ENCODE results near the gene ZNF578. TPM values are rescaled to one million over a fixed set of nuclear protein-coding genes. Genes with fewer than 3 reads are reported as not detected.

The ZNF578 gene
- total and polyA plus RNA-seq, 10 of the 15 experiments (the other 5 are each of a cell fraction or from before 2014, with no cell fraction given): 0.10 to 0.43 (median 0.16) TPM; not detected in 4

DNA sequence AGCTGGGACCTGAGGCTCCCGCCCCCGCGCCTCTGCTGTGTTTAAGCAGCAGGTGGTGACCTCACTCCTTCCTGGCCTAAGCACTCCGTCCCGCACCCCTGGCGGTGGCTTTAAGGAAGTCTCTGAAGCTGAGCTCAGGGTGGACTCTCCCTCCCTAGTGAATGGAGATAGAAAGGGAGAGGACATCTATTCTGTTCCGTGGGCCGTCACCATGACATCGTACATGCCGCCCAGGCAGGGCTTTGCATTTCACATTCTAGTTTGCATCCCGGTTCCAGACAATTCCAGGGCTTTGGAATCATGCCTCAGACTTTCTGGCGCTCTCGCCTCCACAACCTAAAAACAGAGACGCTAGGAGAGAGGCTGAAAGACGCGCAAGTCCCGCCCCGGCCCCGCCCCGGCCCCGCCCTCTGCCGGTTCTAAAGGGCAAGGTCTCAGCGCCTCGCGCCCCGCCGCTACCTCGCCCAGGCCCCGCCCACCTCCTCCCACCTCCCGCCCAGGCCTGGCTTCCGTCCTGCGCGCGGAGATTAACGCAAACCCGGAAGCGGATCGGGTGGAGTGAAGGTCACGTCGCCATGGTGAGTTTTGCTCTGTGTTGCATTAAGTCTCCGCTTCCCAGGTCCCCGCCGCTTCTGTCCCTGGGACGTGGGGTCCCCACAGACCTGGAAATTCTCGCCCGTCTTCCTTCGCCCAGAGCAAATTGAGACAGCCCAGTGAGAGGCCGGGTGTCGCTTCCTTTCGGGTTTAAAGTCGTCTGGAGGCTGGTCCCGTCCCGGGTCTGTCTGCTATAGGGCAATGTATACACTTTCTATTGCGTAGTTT lies 74.0 kb downstream of the ZNF578 start, which contains the start of gene ZNF808:
Gene ZNF808 (plus strand): TSS at position 535 of the 822 bp plus-strand sequence. CDS start 15,617 bp downstream, outside the sequence.
- in situ Hi-C loops (cut with MboI): loop anchor here (25.0 kb wide), 1 partner anchor 1140 kb away; the partner anchor contains the start of genes C19orf84 and LIM2
- H4K20me1 ChIP-seq (ENCODE audit: control insufficient read depth, insufficient read depth): no peaks in the 10 kb centered on the region
- TF ChIP-seq SPI1 (IDR thresholded peaks at IDR 0.05; ENCODE audit: borderline replicate concordance, insufficient read depth, low read depth, low read length) (peak; percentile 50; the same call in 1 of the 2 replicates), RAD51 (IDR thresholded peaks at IDR 0.05) (no peak), NR2C2 (IDR thresholded peaks at IDR 0.05; ENCODE audit: borderline replicate concordance, control insufficient read depth, insufficient read length, low read depth) (no peak), ATF2 (IDR thresholded peaks at IDR 0.05; ENCODE audit: low read length) (peak; percentile 62; the same call in 1 of the 2 replicates), YY1 (IDR thresholded peaks at IDR 0.05; ENCODE audit: low read depth, low read length) (peak; percentile 65), MEF2A (IDR thresholded peaks at IDR 0.05; ENCODE audit: insufficient read depth, low read depth, low read length) (no peak), CEBPB (IDR thresholded peaks at IDR 0.05; ENCODE audit: borderline replicate concordance in 1 of 2, low read depth in 2 of 2, low read length in 2 of 2) (no peak), MLLT1 (IDR thresholded peaks at IDR 0.05) (peak; percentile 13; the same call in 1 of the 2 replicates), POU2F2 (IDR thresholded peaks at IDR 0.05; ENCODE audit: borderline replicate concordance, low read depth, low read length) (0 out of 3 replicates have a peak, but pooled peaks have one; percentile 35), KLF5 (IDR thresholded peaks at IDR 0.05; ENCODE audit: partially characterized antibody) (peak; percentile 35), RAD21 (IDR thresholded peaks at IDR 0.05; ENCODE audit: insufficient read depth, low read depth, low read length) (peak; percentile 63), TAF1 (IDR thresholded peaks at IDR 0.05; ENCODE audit: borderline replicate concordance, low read depth, low read length) (peak; percentile 51; the same call in 1 of the 2 replicates), HCFC1 (IDR thresholded peaks at IDR 0.05; ENCODE audit: low read length) (peak; percentile 36; the same call in 1 of the 2 replicates), SMARCA5 (IDR thresholded peaks at IDR 0.05) (0 out of 2 replicates have a peak, but pooled peaks have one; percentile 41), RUNX3 (IDR thresholded peaks at IDR 0.05; ENCODE audit: low read length) (peak; percentile 39; the same call in 1 of the 2 replicates), POLR2AphosphoS2 (IDR thresholded peaks at IDR 0.05; ENCODE audit: low read depth, low read length) (no peak; the same call in 1 of the 2 replicates)
- TF ChIP-seq, protein P1, sequence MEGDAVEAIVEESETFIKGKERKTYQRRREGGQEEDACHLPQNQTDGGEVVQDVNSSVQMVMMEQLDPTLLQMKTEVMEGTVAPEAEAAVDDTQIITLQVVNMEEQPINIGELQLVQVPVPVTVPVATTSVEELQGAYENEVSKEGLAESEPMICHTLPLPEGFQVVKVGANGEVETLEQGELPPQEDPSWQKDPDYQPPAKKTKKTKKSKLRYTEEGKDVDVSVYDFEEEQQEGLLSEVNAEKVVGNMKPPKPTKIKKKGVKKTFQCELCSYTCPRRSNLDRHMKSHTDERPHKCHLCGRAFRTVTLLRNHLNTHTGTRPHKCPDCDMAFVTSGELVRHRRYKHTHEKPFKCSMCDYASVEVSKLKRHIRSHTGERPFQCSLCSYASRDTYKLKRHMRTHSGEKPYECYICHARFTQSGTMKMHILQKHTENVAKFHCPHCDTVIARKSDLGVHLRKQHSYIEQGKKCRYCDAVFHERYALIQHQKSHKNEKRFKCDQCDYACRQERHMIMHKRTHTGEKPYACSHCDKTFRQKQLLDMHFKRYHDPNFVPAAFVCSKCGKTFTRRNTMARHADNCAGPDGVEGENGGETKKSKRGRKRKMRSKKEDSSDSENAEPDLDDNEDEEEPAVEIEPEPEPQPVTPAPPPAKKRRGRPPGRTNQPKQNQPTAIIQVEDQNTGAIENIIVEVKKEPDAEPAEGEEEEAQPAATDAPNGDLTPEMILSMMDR (IDR thresholded peaks at IDR 0.05 in 2 of 3, conservative IDR thresholded peaks at IDR 0.05 in 1 of 3; ENCODE audit: control insufficient read depth in 2 of 3, extremely low read depth in 1 of 3, insufficient read depth in 1 of 3, low read depth in 3 of 3, low read length in 3 of 3): peak; percentile 57 to 77 (median 59)

More for the DNA sequence above, 74.0 kb downstream of the ZNF578 start, which contains the start of gene ZNF808:
- ChIA-PET SMC1A (ENCODE audit: uncharacterized antibody, unreplicated experiment) (interaction anchor here (0.6 to 1.6 kb wide), 3 partner anchors 10 to 220 kb away, joined by 3 read pairs; no protein-coding TSS in a partner anchor), RAD21 (ENCODE audit: unreplicated experiment) (interaction anchor here (1.1 kb wide), 1 partner anchor 16 kb away, joined by 5 read pairs; no protein-coding TSS in a partner anchor), POLR2A (interaction anchor here (0.8 to 0.9 kb wide), 2 partner anchors 10 to 16 kb away, joined by 4 read pairs; no protein-coding TSS in a partner anchor), CTCF (interaction anchor here (0.6 to 1.0 kb wide), 2 partner anchors 8 to 155 kb away, joined by 3 read pairs; no protein-coding TSS in a partner anchor)
- H3K4me2 ChIP-seq (ENCODE audit: control insufficient read depth, insufficient read depth): peak within 1 kb of the TSS; percentile 93
- no peaks in the 10 kb centered on the region; the same call in 1 of the 3 replicates for H3K9me3 ChIP-seq (replicated peaks; ENCODE audit: control insufficient read depth, insufficient read depth, low read length)
- FAIRE-seq (peak; percentile 61), DNase-seq (ENCODE audit: low read depth, low spot score) (peak; percentile 68), ATAC-seq (peak; percentile 95)
- BruUV-seq (replicated peaks): no TSS peak
- intact Hi-C loops (cut with micrococcal nuclease; ENCODE audit: unreplicated experiment): loop anchor here (2.0 to 5.0 kb wide), 2 partner anchors 45 to 221 kb away; partner anchors contain the start of gene ZNF701
- peak within 1 kb of the TSS; percentile 92 for H3K27ac ChIP-seq (ENCODE audit: control insufficient read depth, insufficient read depth)
- no peaks in the 10 kb centered on the region; the same call in 1 of the 2 replicates for H3K4me1 ChIP-seq (ENCODE audit: control insufficient read depth, insufficient read depth, low read length)
- 0% methylated on average over 49 of the region's 54 CpGs for WGBS (ENCODE audit: insufficient coverage, insufficient replicate concordance, low lambda C conversion rate, missing lambda C conversion rate)
- no peaks in the 10 kb centered on the region; a peak in 1 of 4 replicates for H3K36me3 ChIP-seq (ENCODE audit: control insufficient read depth in 2 of 2, insufficient read depth in 2 of 2, low read length in 1 of 2)
- H3K4me3 ChIP-seq: peak within 1 kb of the TSS; percentile 79
- peak within 1 kb of the TSS; percentile 97 for H2AFZ ChIP-seq (ENCODE audit: control insufficient read depth, low read depth, low read length)
- H3K27me3 ChIP-seq (replicated peaks in 1 of 2; ENCODE audit: control insufficient read depth in 2 of 2, insufficient read depth in 2 of 2, low read length in 1 of 2): no peaks in the 10 kb centered on the region
- peak within 1 kb of the TSS; percentile 98 for H3K9ac ChIP-seq (ENCODE audit: control insufficient read depth, insufficient read depth, low read length)
- H3K79me2 ChIP-seq (ENCODE audit: control insufficient read depth, insufficient read depth, low read length): peaks cover 22% of the 10 kb centered on the region
